Measurements from ENCODE around the gene KCNMA1. TPM values are rescaled to one million over a fixed set of nuclear protein-coding genes. Genes with fewer than 3 reads are reported as not detected.

The KCNMA1 gene
- total RNA-seq, 1 donor from 2014 or later: 30.1 TPM

- no peak for DNase-seq (ENCODE audit: extremely low spot score, unreplicated experiment)
- Mint-ChIP-seq H3K27ac (no peak overlapping the region), H3K4me1 (ENCODE audit: unreplicated experiment) (peaks cover 10% of the 10 kb centered on the region), H3K27me3 (peaks cover 14% of the 10 kb centered on the region), H3K9me3 (peaks cover 4% of the 10 kb centered on the region), H3K36me3 (no peaks in the 10 kb centered on the region), H3K4me3 (no peak overlapping the region)
- no peak for TF ChIP-seq CTCF (conservative IDR thresholded peaks at IDR 0.05)
These were observed 10.9 kb upstream of the KCNMA1 start for GRCh38 chr10:77648472-77648871.

DNA sequence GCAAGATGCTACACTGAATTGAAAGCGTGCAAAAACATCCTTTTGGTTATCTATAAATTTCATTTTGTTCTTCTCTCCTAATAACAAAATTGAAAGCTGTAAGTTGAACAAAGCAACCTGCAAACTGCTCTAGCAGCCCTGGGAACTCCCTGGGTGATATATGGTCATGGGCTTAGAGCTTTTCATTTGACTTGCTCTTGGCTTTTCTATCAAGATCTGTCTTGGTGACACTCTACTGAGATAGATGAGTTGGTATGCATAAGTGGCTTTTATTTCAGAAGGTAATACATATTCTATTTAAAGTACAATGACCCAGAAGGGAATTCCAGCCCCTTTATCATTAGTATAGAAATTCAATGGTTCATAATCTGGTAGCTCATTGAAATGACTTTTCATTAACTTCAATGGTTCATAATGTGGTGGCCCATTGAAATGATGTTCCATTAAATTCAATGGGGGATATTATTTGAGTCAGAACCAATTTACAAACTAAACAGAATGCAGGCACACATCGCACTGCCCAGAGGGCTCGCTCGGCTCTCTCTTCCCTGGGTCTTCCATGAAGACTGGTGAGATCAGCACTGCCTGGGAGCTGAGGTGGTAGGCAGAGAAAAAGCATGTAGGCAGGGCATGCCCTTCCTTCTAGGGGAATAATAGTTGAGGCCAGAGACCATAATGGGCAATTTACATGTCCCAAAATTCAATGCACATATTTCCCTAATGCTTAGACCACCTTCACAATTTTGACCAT lies 10.1 kb upstream of the KCNMA1 start:
- Mint-ChIP-seq H3K9me3 (no peaks in the 10 kb centered on the region), H3K4me1 (ENCODE audit: unreplicated experiment) (peaks cover 10% of the 10 kb centered on the region), H3K4me3 (no peak overlapping the region), H3K27me3 (peaks cover 14% of the 10 kb centered on the region), H3K27ac (no peak overlapping the region), H3K36me3 (no peaks in the 10 kb centered on the region)
- no peak for TF ChIP-seq CTCF (conservative IDR thresholded peaks at IDR 0.05)
- DNase-seq (ENCODE audit: extremely low spot score, unreplicated experiment): no peak

DNA sequence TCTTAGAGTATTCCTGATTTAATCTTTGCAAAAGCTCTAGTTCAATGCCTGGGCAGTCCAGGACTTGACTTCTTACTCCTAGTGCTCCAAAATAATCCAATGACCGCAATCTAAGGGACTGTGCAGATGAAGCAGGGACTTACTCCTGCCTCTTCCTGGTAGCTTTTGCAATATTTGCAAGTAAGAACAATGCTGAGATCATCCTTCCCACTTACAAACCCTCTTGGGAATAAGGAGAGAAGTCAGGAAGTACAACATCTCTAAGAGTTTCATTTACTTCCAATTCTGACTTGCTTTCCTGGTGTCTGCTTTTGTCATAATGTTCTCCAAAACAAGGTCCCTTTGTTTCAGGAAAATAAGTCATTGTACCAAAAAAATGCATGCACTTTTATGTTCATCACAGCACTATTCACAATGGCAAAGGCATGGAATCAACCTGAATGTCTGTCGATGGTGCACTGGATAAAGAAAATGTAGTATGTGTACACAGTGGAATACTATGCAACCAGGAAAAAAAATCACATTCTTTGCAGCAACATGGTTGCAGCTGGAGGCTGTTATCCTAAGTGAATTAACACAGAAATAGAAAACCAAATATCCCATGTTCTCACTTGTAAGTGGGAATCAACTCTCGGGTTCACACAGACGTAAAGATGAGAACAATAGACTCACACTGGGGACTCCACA lies 7.1 kb upstream of the KCNMA1 start:
- H3K4me1 Mint-ChIP-seq (ENCODE audit: unreplicated experiment): peaks cover 15% of the 10 kb centered on the region
- TF ChIP-seq CTCF (conservative IDR thresholded peaks at IDR 0.05): no peak
- no peaks in the 10 kb centered on the region for H3K9me3 Mint-ChIP-seq
- H3K27ac Mint-ChIP-seq: no peak overlapping the region
- H3K36me3 Mint-ChIP-seq: no peaks in the 10 kb centered on the region
- DNase-seq (ENCODE audit: extremely low spot score, unreplicated experiment): no peak
- H3K4me3 Mint-ChIP-seq: no peak overlapping the region
- H3K27me3 Mint-ChIP-seq: peaks cover 34% of the 10 kb centered on the region

- H3K36me3 Mint-ChIP-seq: no peaks in the 10 kb centered on the region
- H3K4me3 Mint-ChIP-seq: no peak overlapping the region
- H3K27ac Mint-ChIP-seq: no peak overlapping the region
- peak; percentile 75 for TF ChIP-seq CTCF (conservative IDR thresholded peaks at IDR 0.05)
- no peaks in the 10 kb centered on the region for H3K9me3 Mint-ChIP-seq
- DNase-seq (ENCODE audit: extremely low spot score, unreplicated experiment): no peak
- peaks cover 42% of the 10 kb centered on the region for H3K27me3 Mint-ChIP-seq
- peaks cover 15% of the 10 kb centered on the region for H3K4me1 Mint-ChIP-seq (ENCODE audit: unreplicated experiment)
These were observed 6.3 kb upstream of the KCNMA1 start for GRCh38 chr10:77643795-77644468.

DNA sequence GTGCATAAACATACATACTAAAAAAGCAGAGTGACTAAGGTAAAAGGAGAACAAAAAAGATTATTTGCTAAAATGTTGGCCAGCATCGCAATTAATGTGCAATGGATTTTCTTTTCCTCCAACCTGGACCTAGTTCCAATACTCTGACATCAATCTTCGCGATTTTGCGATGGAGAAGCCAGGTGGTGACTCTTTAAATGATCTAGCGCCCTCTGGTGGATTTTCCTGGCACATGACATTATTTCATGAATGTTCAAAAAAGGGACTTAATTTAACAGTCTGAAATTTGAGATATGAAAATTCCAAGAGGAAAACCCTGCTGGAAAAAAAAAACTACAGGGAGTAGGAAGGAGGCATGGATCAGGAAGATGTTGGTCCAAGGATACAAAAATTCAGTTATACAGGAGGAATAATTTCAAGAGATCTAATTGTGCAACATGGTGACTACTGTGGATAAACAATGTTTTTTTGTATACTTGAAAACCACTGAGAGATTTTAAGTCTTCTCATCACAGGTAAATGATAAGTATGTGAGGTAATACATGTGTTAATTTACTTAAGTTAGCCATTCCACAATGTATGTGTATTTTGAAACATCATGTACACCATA lies 4.3 kb upstream of the KCNMA1 start:
- H3K9me3 Mint-ChIP-seq: no peaks in the 10 kb centered on the region
- DNase-seq (ENCODE audit: extremely low spot score, unreplicated experiment): no peak

More for the DNA sequence above, 4.3 kb upstream of the KCNMA1 start:
- Mint-ChIP-seq H3K27me3 (peaks cover 49% of the 10 kb centered on the region), H3K27ac (no peak overlapping the region), H3K4me3 (no peak overlapping the region), H3K4me1 (ENCODE audit: unreplicated experiment) (peaks cover 11% of the 10 kb centered on the region), H3K36me3 (no peaks in the 10 kb centered on the region)
- peak; percentile 91 for TF ChIP-seq CTCF (conservative IDR thresholded peaks at IDR 0.05)
